HepG2 (cell line): ENCODE data around the gene MOK. TPM values are rescaled to one million over a fixed set of nuclear protein-coding genes. Genes with fewer than 3 reads are reported as not detected.

ENCODE experiments used
- EHMT2 ChIP-seq: fragments of 200-600 bp; sonication (generic); IDR thresholded peaks from 2 replicates; pipeline ENCODE4 v1.7.0; 2017; ENCODE audit warnings: antibody characterized with exemption, low read depth, low read length, borderline replicate concordance
- ELF1 ChIP-seq: sonication (generic); formaldehyde crosslinking; IDR thresholded peaks from 2 replicates; pipeline ENCODE4 v1.4.0; 2020; ENCODE audit warnings: missing genetic modification reagents
- ELF4 ChIP-seq: sonication (generic); formaldehyde crosslinking; IDR thresholded peaks from 2 replicates; pipeline ENCODE4 v1.5.0; 2020; ENCODE audit warnings: missing genetic modification reagents, mild to moderate bottlenecking, moderate library complexity, borderline replicate concordance
- ETV5 ChIP-seq: IDR thresholded peaks from 2 replicates; pipeline ENCODE4 v1.6.1; 2018; ENCODE audit warnings: missing biosample characterization, missing genetic modification reagents, inconsistent platforms, borderline replicate concordance
- FOSL1 ChIP-seq: sonication (generic); formaldehyde crosslinking; IDR thresholded peaks from 2 replicates; pipeline ENCODE4 v1.9.0; 2021; ENCODE audit warnings: missing genetic modification reagents, borderline replicate concordance
- HDAC2 ChIP-seq: sonication (generic); formaldehyde crosslinking; IDR thresholded peaks from 2 replicates; pipeline ENCODE4 v1.4.0; 2020; ENCODE audit warnings: missing genetic modification reagents
- HOXA5 ChIP-seq: sonication (generic); formaldehyde crosslinking; IDR thresholded peaks from 2 replicates; pipeline ENCODE4 v1.4.0; 2020; ENCODE audit warnings: missing genetic modification reagents
- ISX ChIP-seq: sonication (generic); formaldehyde crosslinking; conservative IDR thresholded peaks from 2 replicates; pipeline ENCODE4 v1.5.0; 2020; ENCODE audit warnings: missing genetic modification reagents
- KDM1A ChIP-seq: IDR thresholded peaks from 2 replicates; pipeline ENCODE4 v1.6.1; 2016; ENCODE audit warnings: missing compliant biosample characterization
- MYC ChIP-seq: sonication (generic); formaldehyde crosslinking; IDR thresholded peaks from 2 replicates; pipeline ENCODE4 v1.9.0; 2021; ENCODE audit warnings: missing genetic modification reagents, borderline replicate concordance
- NFYC ChIP-seq: IDR thresholded peaks from 2 replicates; pipeline ENCODE4 v1.6.1; 2016; ENCODE audit warnings: missing genetic modification reagents, missing compliant biosample characterization
- TRAFD1 ChIP-seq: sonication (generic); formaldehyde crosslinking; IDR thresholded peaks from 2 replicates; pipeline ENCODE4 v1.5.1; 2020; ENCODE audit warnings: missing genetic modification reagents, mild to moderate bottlenecking, borderline replicate concordance
- ZBTB37 ChIP-seq: sonication (generic); formaldehyde crosslinking; IDR thresholded peaks from 2 replicates; pipeline ENCODE4 v1.4.0; 2020; ENCODE audit warnings: mild to moderate bottlenecking, missing genetic modification reagents
- ZIK1 ChIP-seq: sonication (generic); formaldehyde crosslinking; IDR thresholded peaks from 2 replicates; pipeline ENCODE4 v1.5.0; 2020; ENCODE audit warnings: mild to moderate bottlenecking, low read depth, missing genetic modification reagents, borderline replicate concordance
- ZNF251 ChIP-seq: sonication (generic); formaldehyde crosslinking; IDR thresholded peaks from 2 replicates; pipeline ENCODE4 v1.9.0; 2021; ENCODE audit warnings: mild to moderate bottlenecking, missing genetic modification reagents
- ZNF496 ChIP-seq: sonication (generic); formaldehyde crosslinking; IDR thresholded peaks from 2 replicates; pipeline ENCODE4 v1.8.1; 2023; ENCODE audit warnings: mild to moderate bottlenecking, moderate library complexity, missing genetic modification reagents; ENCODE audit not compliant: insufficient replicate concordance
- ZNF501 ChIP-seq: sonication (generic); formaldehyde crosslinking; IDR thresholded peaks from 2 replicates; pipeline ENCODE4 v1.5.1; 2020; ENCODE audit warnings: mild to moderate bottlenecking, moderate library complexity, missing genetic modification reagents
- ZNF546 ChIP-seq: sonication (generic); formaldehyde crosslinking; conservative IDR thresholded peaks from 2 replicates; pipeline ENCODE4 v1.8.1; 2023; ENCODE audit warnings: mild to moderate bottlenecking, missing genetic modification reagents
- ZNF605 ChIP-seq: sonication (generic); formaldehyde crosslinking; IDR thresholded peaks from 2 replicates; pipeline ENCODE4 v1.8.0; 2022; ENCODE audit warnings: mild to moderate bottlenecking, missing genetic modification reagents
- ZNF780A ChIP-seq: sonication (generic); formaldehyde crosslinking; IDR thresholded peaks from 2 replicates; pipeline ENCODE4 v1.8.0; 2022; ENCODE audit warnings: mild to moderate bottlenecking, missing genetic modification reagents, moderate library complexity
- polyA plus RNA-seq, 8 experiments: library from polyadenylated mRNA; depleted of rRNA in 3 of 8; stranded (reverse) in 7 of 8; unstranded in 1 of 8; fragments of >200 nt; fragmentation: Illumina TruSeq in 4 of 8; extraction: Trizol in 4 of 8; gene quantifications; 2 replicates each; pipeline versions ENCODE4 v1.2.1 to v1.2.3, GENCODE V29; 2011 to 2016; ENCODE audit warnings: low read depth in 4 of 8, missing spikeins in 1 of 8, mixed read lengths in 1 of 8; ENCODE audit not compliant: insufficient read depth in 1 of 8
- total RNA-seq, 5 experiments: library from RNA; depleted of rRNA; stranded (reverse); fragments of >200 nt; fragmentation: Illumina TruSeq; extraction: Trizol; gene quantifications; 2 replicates each; pipeline ENCODE4 v1.2.3, GENCODE V29; 2016; ENCODE audit warnings: low read depth in 1 of 5
- TF ChIP-seq, protein P1 (sequence below): IDR thresholded peaks from 2 replicates; pipeline ENCODE4 v1.6.1; 2016; ENCODE audit warnings: low read depth
- TF ChIP-seq, protein P2 (sequence below): fragments of 450-650 bp; IDR thresholded peaks from 2 replicates; pipeline ENCODE4 v1.6.1; 2017
- TF ChIP-seq, protein P3 (sequence below): IDR thresholded peaks from 2 replicates; pipeline ENCODE4 v1.6.1; 2016; ENCODE audit warnings: missing compliant biosample characterization, missing genetic modification reagents, borderline replicate concordance

Gene MOK
- total and polyA plus RNA-seq, 2 of the 13 experiments (the other 11 are each of a cell fraction or from before 2014, with no cell fraction given), result 15.3 to 16.9 TPM

DNA sequence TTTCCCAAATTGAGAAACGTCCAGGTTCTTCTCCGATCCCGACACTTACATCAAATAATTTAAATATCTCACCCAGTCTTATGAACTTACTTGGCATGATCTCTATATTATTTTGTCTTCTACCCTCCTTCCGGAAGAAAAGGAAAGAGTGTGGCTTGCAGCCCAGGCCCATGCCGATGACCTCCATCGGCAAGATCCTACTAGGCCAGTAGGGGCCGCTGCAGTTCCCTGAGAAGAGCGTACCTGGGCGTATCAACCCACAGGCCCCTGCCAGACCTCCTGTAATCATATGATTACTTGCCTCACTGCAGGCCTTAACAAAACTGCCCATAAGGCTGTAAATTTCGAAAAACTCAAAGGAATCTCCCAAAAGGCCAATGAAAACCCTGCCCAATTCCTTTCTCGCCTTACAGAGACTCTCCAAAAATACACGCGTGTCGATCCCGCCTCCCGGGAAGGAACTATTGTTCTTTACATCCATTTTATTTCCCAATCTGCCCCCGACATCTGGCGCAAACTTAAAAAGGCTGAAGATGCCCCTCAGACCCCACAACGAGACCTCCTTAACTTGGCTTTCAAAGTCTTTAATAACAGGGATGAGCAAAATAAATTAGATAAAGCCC, 69.6 kb downstream of the MOK start (continued):
- TF ChIP-seq ELF4 (no peak), HDAC2 (CRISPR knock-in tag) (no peak), ISX (CRISPR knock-in tag) (no peak), ZNF496 (CRISPR knock-in tag) (no peak), HOXA5 (CRISPR knock-in tag) (no peak), EHMT2 (no peak), MYC (CRISPR knock-in tag) (no peak), ZNF780A (CRISPR knock-in tag) (no peak), ETV5 (CRISPR knock-in tag) (no peak; the same call in 1 of the 2 replicates), ZNF546 (CRISPR knock-in tag) (no peak), ZIK1 (no peak), ZBTB37 (no peak), TRAFD1 (no peak), FOSL1 (CRISPR knock-in tag) (no peak), ZNF251 (no peak), ZNF605 (CRISPR knock-in tag) (no peak), NFYC (CRISPR knock-in tag) (no peak), KDM1A (CRISPR knock-in tag) (no peak), ELF1 (CRISPR knock-in tag) (no peak), ZNF501 (CRISPR knock-in tag) (peak; percentile 50; the same call in 1 of the 2 replicates)
- TF ChIP-seq, protein P1, sequence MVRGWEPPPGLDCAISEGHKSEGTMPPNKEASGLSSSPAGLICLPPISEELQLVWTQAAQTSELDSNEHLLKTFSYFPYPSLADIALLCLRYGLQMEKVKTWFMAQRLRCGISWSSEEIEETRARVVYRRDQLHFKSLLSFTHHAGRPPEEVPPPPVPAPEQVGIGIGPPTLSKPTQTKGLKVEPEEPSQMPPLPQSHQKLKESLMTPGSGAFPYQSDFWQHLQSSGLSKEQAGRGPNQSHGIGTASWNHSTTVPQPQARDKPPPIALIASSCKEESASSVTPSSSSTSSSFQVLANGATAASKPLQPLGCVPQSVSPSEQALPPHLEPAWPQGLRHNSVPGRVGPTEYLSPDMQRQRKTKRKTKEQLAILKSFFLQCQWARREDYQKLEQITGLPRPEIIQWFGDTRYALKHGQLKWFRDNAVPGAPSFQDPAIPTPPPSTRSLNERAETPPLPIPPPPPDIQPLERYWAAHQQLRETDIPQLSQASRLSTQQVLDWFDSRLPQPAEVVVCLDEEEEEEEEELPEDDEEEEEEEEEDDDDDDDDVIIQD, result peak; percentile 48; the same call in 1 of the 2 replicates
- TF ChIP-seq, protein P2, sequence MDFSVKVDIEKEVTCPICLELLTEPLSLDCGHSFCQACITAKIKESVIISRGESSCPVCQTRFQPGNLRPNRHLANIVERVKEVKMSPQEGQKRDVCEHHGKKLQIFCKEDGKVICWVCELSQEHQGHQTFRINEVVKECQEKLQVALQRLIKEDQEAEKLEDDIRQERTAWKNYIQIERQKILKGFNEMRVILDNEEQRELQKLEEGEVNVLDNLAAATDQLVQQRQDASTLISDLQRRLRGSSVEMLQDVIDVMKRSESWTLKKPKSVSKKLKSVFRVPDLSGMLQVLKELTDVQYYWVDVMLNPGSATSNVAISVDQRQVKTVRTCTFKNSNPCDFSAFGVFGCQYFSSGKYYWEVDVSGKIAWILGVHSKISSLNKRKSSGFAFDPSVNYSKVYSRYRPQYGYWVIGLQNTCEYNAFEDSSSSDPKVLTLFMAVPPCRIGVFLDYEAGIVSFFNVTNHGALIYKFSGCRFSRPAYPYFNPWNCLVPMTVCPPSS, result no peak
- TF ChIP-seq, protein P3, sequence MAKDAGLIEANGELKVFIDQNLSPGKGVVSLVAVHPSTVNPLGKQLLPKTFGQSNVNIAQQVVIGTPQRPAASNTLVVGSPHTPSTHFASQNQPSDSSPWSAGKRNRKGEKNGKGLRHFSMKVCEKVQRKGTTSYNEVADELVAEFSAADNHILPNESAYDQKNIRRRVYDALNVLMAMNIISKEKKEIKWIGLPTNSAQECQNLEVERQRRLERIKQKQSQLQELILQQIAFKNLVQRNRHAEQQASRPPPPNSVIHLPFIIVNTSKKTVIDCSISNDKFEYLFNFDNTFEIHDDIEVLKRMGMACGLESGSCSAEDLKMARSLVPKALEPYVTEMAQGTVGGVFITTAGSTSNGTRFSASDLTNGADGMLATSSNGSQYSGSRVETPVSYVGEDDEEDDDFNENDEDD, result no peak
